Measurements from ENCODE around the gene ZC3HAV1.
"Not testable (repeated sequence)": the region's sequence is repeated elsewhere in the genome, so short reads cannot be mapped to it uniquely, and the experiment has no call there.

The ZC3HAV1 gene

GRCh38 chr7:139047970-139048369 lies 61.5 kb downstream of the ZC3HAV1 start:
- no peak for DNase-seq

- no peak for DNase-seq
These were observed 63.4 kb downstream of the ZC3HAV1 start for GRCh38 chr7:139046143-139046542.

GRCh38 chr7:139044813-139045794 lies 64.4 kb downstream of the ZC3HAV1 start:
- no peak for DNase-seq

GRCh38 chr7:139043823-139044812 lies 65.4 kb downstream of the ZC3HAV1 start:
- no peak for DNase-seq

- DNase-seq: no peak
These were observed 68.0 kb downstream of the ZC3HAV1 start for GRCh38 chr7:139041378-139042085.

GRCh38 chr7:139038691-139039090 lies 70.8 kb downstream of the ZC3HAV1 start:
- DNase-seq: no peak

GRCh38 chr7:139036901-139037300 lies 72.6 kb downstream of the ZC3HAV1 start:
- no peak for DNase-seq

- DNase-seq: peak; percentile 93
These were observed 73.8 kb downstream of the ZC3HAV1 start, which contains the start of gene ZC3HAV1L for GRCh38 chr7:139035586-139036353. Gene ZC3HAV1L, minus strand, starts transcription at chr7:139036042. Its CDS starts 25 bp downstream, at chr7:139036017.

- DNase-seq: peak; percentile 57
These were observed 74.5 kb downstream of the ZC3HAV1 start for GRCh38 chr7:139034855-139035585.

- DNase-seq: no peak
These were observed 75.2 kb downstream of the ZC3HAV1 start for GRCh38 chr7:139034336-139034735.

GRCh38 chr7:139033346-139034114 lies 76.0 kb downstream of the ZC3HAV1 start:
- no peak for DNase-seq

- DNase-seq: no peak
These were observed 77.0 kb downstream of the ZC3HAV1 start for GRCh38 chr7:139032473-139032872.

GRCh38 chr7:139029353-139029752 lies 80.2 kb downstream of the ZC3HAV1 start:
- DNase-seq: no peak

- no peak for DNase-seq
These were observed 83.0 kb downstream of the ZC3HAV1 start for GRCh38 chr7:139026551-139026950.

- not testable (repeated sequence) for DNase-seq
These were observed 83.7 kb downstream of the ZC3HAV1 start for GRCh38 chr7:139025861-139026260.

GRCh38 chr7:139023076-139023475 lies 86.4 kb downstream of the ZC3HAV1 start:
- no peak for DNase-seq

GRCh38 chr7:139022286-139022685 lies 87.2 kb downstream of the ZC3HAV1 start:
- no peak for DNase-seq

- no peak for DNase-seq
These were observed 90.6 kb downstream of the ZC3HAV1 start for GRCh38 chr7:139018910-139019309.

GRCh38 chr7:139016931-139017511 lies 92.5 kb downstream of the ZC3HAV1 start:
- peak; percentile 56 for DNase-seq

- no peak for DNase-seq
These were observed 98.1 kb downstream of the ZC3HAV1 start for GRCh38 chr7:139011373-139011772.
